Peyer's patch (tissue), 4 donors: ENCODE results near the gene CLCNKA.

Experiments
- CTCF ChIP-seq, 6 experiments: fragments of 450-650 bp in 4 of 6; fragments of 200-600 bp in 2 of 6; sonication (generic) in 1 of 6; IDR thresholded peaks; one replicate each; pipeline ENCODE4 v1.5.1; 2017 to 2019; ENCODE audit warnings: antibody characterized with exemption in 6 of 6, mild to moderate bottlenecking in 3 of 6, moderate library complexity in 1 of 6
- POLR2A ChIP-seq, 2 donors: fragments of 450-650 bp; IDR thresholded peaks; one replicate each; pipeline ENCODE4 v1.5.1; 2017; ENCODE audit warnings: antibody characterized with exemption in 2 of 2, mild to moderate bottlenecking in 2 of 2, moderate library complexity in 2 of 2

- TF ChIP-seq CTCF (IDR thresholded peaks at IDR 0.05) (no peak), POLR2A (IDR thresholded peaks at IDR 0.05) (no peak)
Measured at GRCh38 chr1:16013908-16014258, 8.0 kb upstream of the CLCNKA start.
